HG02885 (cell line): ENCODE data around the gene MSX2.
"Not testable (repeated sequence)": the region's sequence is repeated elsewhere in the genome, so short reads cannot be mapped to it uniquely, and the experiment has no call there.

Experiments
- ATAC-seq: cut with Tn5 transposase; IDR thresholded peaks from one replicate; pipeline ENCODE4 v1.9.1; 2021; ENCODE audit warnings: mild to moderate bottlenecking; ENCODE audit not compliant: unreplicated experiment, poor library complexity

The MSX2 gene

DNA sequence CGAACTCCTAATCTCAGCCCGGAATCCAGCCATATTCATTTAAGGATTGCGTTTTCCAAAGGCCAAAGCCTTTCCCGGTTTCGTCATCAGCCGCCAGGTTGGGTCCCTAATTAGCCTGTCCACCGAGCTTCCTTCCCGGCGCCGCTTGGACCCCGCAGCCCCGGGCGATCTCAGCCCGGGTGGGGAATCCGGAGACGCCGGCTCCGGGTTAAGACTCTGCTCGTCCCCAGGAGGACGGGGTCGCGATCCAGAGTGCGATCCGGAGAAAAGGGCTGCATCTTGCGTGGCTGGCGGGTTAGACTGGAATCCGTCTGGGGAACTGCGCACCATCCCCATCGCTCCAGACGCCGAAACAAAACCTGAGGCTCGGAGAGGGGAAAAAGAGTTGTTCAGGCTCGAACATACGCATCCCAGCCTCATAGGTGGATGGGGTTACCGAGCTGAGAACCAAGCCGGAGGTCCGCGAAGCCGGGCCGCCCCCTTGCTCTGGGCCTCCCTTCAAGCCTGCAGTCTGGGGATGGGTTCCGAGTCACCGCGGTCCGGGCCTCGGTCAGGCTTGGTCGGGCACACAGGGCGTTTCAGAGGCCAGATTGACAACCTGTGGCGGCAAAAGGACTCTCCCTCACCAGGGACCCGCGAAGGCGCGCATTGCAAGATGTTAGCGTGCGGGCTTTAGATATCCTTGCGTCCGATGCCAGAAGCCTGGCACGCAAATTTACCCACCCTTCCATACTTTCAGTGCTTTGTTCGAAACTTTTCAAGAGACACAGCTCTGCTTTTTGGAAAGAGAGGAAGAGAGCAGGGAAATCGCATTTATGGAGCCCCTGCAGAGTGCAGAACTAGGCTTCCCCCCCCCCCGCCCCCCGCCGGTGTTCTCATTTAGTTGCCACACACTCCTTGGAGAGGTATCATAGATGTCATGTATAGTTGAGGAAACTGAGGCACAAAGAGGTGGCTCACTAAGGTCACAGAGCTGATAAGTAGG, 7.9 kb downstream of the MSX2 start:
- no peak for ATAC-seq

DNA sequence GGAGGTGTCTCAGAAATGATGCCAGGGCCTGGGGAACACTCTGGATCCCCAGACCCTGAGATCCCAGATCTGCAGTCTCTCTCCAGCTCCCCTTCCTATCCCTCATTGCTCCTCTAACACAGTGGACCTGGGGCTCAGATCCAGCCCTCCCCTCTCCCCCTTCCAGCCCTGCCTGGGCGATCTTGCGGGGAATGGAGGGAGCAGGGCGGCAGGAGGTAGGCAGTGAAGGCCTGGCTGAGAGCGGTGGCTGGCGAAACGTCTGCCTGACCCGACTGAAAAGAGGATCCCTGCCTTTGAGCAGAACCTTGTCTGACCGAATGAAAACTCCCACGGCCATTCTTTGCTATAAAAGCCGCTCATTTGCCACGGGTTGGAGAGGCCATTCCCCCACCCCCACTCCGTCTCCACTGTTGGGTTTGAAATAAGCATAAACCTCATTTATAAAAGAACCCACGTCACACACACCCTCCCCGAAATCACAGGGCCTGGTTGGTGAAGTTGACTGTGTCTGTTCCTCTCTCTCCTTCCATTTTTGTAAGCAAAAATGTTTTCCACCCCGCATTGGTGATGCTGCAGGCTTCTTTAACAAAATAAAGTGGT, 8.8 kb downstream of the MSX2 start:
- ATAC-seq = no peak

DNA sequence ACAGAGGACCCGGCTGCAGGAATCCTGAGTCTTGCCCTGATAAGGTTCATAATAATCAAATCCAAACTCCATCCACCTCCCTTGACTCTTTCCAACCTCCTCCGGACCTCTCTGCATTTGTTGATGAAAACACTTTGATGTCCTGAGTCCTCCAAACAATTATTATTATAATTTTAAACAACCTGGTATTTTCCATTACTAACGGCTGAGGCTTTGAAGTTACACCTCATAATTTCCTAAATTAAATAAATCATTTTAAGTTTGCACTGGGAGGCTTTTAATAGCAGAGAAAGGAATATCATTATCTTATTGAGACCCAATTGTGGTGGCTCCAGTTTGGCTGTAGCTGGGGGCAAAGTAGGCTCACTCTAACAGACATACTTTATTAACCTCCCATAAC, 9.5 kb downstream of the MSX2 start:
- no peak for ATAC-seq

DNA sequence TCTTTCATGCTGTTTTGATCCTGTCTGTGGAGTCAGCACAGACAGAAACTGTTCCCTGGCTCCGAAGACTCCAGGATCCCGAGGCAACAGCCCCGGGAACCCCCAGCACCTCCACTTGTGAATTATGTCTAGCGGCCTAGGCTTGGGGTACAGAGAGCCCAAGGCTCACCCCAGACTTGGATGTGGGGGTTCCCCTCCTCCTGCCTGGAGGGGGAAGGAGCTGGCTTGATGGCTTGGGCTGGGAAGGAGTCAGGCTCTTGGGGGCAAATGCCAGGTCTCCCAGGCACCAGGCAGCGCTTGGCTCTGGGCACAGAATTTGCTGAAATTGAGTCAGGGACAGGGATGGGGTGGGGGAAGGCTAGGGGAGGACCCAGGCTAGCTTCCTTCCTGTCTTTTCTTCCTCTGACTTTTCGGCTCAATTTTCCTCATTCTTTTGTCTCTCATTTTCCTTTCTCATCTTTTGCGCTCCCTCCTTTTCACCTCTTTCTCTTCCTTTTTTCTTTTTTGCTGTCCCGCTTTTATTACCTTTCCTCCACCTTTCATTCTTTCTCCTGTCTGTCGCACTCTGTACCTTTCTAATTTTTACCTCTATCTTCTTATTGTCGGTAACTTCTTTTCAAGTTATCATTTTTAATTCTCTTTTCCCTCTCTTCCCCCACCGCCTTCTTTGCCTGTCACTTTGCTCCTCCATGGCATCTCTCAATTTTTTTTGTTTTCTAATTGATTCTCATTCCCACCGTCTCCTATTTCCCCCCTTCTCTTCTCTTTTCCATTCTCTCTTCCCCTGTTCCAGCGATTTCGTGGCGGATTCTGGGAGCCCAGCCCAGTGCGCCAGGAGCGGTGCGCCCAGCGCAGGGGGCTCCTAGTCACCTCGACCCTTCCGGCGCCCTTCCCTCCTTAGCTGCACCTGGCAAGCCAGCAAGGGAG, 10.5 kb downstream of the MSX2 start:
- ATAC-seq = no peak

DNA sequence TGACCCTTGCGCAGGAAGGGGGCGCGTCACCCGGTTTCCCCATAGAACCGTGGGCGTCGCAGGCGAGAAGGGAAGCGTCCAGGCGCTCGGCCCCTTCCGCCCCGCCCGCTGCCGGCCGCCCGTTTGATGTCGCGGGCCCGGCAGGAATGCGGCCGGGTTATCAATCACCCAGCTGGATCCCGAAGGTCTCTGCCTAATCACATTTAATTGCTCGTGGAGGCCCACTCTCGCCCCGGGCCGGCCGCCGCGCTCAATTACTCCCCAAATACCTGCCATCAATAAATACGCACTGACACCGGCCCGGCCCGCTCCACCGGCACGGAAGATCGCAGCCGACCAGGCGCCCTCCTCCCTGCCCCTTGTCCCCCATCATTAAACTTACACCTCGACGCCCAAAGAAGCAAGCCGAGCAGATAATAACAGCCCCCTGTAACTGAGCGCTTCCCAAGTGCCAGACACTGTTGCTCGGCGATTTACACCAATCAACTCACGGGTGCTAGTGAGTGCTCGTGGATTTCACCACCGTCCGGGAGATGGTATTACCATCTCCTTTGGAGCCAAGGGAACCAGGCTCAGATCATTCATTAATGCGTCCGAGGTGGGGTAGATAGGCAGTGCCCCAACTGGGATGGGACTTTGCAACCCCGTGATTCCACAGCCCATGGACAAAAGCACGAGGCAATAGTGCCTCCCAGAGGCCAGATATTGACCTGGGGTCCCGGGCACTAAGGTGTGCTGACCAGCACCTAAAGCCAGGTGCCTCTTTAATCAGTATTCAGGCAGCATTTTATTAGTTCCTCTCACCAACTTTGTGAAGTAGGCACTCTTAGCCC, 11.3 kb downstream of the MSX2 start:
- no peak for ATAC-seq

DNA sequence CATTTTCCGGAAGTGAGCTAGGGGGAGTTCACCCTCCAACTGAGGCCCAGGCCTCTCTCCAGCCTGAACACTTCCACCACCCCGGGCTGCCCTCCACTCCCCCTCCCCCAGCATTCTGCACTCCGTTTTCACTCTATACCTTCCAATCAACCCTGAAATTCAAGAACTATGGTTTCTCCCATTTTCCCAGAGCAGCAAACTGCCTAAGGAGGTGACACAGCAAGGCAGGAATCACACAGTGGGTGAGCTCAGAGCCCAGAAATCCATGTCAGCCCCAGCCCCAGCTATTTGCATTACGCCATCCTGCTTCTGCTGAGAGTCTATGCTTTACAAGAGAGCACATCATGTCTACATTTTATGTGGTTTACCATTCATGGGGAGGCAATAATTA, 11.9 kb downstream of the MSX2 start:
- ATAC-seq = no peak

DNA sequence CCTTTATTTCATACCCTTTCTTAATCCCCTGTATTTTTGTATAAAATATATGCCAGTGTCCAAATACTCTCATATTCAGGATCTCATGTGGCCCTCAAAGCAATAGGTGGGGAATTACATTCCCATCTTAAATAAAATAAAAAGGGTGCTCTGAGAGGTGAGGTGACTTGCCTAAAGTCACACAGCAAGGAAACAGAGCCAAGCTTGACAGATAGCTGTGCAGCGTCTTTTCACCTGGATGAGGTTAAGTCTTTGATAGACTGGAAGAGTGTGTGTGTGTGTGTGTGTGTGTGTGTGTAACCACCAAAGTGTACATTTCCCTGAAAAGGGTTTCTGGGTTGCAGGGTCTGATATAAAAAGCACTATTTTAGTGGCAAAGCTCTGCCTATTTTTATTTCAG, 12.4 kb downstream of the MSX2 start:
- ATAC-seq = no peak

DNA sequence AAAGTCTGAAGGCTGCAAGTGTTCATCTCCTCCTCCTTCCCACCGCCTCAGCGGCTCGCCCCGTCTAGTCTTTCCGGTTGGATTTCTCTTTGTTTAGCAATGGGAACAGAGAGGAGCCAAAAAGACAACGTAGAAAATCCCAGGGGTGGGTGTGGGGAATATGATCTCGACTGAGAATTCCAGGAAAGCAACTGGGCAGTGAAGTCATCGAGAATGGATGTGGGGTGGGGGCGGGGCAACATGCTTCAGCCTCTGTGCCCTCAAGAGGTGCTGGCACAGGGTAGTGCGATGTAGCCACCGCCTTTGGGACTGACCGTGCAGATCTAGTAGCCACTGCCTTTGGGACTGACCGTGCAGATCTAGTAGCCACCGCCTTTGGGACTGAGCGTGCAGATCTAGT, 12.9 kb downstream of the MSX2 start:
- ATAC-seq = no peak

DNA sequence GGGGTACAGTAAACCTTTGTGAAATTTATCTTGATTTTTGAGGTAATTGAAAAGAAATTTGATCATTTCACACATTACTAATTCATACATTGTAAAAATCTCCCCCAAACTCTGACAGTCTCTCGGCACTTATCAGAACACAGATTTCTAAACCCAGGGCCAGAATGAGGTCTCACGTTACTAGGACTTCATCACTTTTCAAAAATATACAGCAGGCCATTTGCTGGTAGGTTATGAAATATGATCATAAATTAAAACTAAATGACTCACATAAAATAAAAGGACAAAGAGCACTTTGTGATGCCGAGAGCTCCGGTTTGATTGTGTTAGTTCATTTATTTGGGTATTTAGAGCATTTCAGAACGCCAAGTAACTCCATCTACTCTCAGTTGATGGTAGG, 17.0 kb downstream of the MSX2 start:
- ATAC-seq = no peak

DNA sequence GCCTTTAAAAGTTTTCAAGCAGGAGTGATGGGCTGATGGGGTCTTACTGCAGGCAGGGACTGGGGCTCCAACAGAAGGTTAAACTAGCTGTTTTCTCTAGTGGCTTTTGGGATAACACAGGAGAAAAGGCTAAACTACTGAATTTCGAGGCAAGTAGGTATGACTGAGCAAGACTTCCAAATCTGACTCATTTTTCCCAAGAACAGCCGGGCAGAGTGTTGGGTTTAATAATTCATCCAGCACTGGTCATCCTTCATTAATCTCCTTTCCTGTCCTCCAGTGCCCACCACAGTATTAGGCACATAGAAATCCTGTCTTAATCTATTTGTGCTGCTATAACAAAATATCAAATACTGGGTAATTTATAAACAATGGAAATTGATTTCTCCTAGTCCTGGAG, 20.5 kb downstream of the MSX2 start:
- no peak for ATAC-seq

DNA sequence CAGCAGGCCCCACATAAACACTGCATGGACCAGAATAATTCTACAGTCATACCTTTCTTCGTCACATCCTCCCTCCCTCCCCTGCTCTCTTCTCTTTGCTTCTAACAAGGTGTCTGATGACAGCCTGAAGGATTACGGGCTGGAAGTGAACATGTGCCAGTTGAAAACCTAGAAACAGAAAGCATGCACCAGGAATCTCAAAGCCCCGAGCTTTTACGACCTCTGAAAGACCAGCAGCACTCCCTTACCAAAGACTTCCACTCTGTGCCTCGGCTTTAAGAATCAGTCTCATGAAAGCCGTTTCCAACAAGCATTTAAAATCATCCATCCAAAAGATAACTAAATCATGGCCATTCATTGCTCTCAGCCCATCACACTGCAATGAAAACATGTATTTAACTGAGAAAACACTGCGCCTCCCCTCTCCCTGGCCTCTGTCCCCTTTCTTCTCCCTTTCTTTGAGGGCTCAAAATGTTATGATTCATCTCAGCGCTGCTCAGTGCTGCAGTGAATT, 21.3 kb downstream of the MSX2 start:
- no peak for ATAC-seq

DNA sequence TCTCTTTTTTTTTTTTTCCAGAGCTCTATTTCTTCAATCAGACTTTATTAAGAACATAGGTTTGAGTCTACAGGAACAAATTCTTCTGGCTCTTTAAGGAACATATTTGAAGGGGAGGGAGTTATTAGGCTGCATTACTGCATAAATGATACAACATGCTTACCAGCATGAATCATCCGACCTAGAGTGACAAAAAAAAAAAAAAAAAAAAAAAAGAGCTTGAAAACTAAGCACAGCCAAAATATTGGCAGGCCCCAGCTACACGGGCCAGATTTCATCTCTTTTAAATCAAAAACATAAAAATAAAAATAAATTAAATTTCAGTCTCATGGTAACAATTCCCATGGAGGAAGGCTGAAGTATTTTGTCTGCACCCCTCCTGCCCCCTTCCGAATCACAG, 26.3 kb downstream of the MSX2 start:
- ATAC-seq = no peak

DNA sequence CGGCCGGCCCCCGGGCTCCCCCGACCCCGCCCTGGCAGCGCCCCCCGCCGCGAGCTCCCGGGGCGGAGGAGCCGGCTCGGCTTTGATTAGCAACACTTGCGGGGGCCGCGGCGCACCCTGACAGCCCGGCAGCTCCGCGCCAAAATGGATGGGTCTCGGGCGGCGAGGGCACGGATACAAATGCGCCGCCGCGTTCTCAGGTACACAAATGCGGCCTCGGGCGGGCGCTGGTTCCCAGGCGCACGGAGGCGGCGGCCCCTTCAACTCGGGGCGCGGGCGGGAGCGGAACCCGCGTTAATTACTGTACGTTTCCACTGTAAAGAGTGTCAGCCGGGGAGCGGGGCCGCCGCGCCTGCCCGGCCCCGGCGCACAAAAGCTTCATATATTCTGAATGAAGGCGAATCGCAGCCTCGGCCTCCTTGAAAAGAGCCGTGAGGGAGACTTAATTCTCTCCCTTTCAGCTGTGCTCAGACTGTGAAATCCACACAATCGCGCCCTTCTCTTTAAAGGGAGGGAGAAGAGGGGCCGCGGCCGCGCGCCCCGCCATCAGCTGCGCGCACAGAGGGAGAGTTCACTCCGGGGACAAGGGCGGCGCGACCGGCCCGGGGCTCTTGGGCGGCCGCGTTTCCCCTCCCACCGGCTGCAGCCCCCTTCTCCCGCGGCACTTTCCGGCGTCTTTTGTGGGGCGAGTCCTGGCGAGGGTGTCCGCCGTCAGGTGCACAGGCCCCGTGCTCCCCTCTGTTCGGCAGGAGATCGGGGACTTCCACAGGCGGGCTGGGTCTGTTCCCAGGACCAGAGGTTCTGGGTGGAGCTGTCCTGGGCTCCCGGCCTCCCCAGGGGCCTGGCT, 27.0 kb downstream of the MSX2 start:
- no peak for ATAC-seq

DNA sequence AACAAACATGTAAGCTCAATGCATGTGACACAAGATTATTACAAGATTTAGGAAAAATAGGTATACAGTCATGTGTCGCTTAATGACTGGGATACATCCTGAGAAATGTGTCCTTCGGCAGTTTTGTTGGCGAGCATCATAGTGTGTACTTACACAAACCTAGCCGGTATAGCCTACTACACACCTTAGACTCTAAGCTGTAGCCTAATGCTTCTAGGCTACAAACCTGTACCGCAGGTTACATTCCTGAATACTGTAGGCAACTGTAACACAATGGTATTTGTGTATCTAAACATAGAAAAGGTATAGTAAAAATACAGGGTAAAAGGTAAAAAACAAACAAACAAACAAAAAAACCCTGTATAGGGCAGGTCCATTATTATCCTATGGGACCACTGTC, 27.7 kb downstream of the MSX2 start:
- ATAC-seq = no peak

DNA sequence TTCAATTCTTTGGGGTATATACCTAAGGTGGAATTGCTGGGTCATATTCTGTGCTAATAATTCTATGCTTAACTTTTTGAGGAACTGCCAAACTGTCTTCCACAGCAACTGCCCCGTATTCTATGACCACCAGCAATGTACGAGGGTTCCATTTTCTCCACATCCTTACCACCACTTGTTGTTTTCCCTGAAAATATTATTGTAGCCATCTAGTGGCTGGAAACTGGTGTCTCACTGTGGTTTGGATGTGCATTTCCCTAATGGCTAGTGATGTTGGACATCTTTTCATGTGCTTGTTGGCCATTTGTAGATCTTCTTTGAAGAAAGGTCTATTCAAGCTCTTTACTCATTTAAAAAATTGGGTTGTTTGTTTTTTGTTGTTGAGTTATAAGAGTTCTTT, 30.7 kb downstream of the MSX2 start:
- ATAC-seq = no peak

DNA sequence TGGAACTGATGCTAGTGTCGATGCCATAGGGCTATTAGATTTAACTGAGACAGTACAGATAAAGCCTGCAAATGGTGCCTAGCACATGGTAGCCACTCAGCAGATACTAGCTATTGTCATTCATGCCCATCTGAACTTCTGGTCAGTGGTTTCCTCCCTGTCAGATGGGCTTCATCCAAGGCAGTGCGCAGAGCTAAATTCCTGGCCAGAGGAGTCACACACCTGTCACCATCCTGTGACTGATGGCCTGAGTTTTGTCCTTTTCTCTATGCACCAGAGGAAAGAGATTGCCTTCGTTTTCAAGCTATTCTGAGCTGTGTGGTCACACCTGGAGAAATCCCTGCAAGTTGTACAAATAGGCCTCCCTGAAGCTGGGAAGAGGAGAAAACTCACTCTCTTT, 34.7 kb downstream of the MSX2 start:
- no peak for ATAC-seq

DNA sequence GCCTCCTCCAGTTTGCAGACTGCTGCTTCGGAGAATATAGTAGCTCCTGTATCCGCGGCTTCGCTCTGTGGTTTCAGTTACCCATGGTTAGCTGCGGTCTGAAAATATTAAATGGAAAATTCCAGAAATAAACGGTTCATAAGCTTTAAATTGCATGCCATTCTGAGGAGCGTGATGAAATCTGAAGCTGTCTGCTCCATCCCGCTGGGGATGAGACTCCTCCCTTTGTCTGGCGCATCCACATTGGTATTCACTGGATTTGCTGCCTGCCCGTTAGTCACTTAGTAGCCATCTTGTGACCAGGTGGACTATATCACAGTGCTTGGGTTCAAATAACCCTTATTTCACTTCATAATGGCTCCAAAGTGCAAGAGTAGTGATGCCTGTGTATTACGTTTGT, 36.3 kb downstream of the MSX2 start:
- ATAC-seq = no peak

DNA sequence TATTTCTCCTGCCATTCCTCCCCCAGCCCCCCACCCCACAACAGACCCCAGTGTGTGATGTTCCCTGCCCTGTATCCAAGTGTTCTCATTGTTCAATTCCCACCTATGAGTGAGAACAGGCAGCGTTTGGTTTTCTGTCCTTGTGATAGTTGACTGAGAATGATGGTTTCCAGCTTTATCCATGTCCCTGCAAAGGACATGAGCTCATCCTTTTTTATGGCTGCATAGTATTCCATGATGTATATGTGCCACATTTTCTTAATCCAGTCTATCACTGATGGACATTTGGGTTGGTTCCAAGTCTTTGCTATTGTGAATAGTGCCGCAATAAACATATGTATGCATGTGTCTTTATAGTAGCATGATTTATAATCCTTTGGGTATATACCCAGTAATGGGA, 37.0 kb downstream of the MSX2 start:
- not testable (repeated sequence) for ATAC-seq

DNA sequence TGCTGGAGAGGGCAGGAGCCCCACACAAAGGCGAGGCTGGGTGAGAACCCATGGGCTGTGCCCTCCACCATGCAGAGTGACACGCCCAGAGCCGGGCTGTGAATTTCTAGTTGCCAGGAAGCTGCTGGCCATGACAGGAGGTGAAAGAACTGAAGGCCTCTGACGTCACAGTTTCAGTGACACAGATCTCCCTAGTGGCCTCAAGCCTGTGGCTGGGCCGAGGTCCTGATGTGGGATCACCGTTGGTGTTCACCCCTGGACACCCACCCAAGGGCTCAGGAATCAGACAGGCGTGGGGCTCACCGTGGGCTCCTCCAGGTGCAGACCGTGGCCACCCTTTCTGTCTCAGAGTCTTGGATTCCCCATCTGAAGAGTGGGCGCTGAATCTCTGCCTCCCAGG, 39.9 kb downstream of the MSX2 start:
- ATAC-seq = no peak
